PC-9 (cell line): ENCODE data around the gene PTPRD.

Experiments used
- EZH2 ChIP-seq: fragments of 200-600 bp; sonication (generic); IDR thresholded peaks from 2 replicates; pipeline ENCODE4 v1.8.0; 2017; ENCODE audit warnings: antibody characterized with exemption, low read depth
- TF ChIP-seq, protein P1 (sequence below): fragments of 200-600 bp; sonication (generic); conservative IDR thresholded peaks from 2 replicates; pipeline ENCODE4 v1.6.1; 2017; ENCODE audit warnings: mixed run types, antibody characterized with exemption, mild to moderate bottlenecking, moderate library complexity

GRCh38 chr9:8371686-8372085 lies 2241.1 kb downstream of the PTPRD start:
- no peak for TF ChIP-seq EZH2
- TF ChIP-seq, protein P1, sequence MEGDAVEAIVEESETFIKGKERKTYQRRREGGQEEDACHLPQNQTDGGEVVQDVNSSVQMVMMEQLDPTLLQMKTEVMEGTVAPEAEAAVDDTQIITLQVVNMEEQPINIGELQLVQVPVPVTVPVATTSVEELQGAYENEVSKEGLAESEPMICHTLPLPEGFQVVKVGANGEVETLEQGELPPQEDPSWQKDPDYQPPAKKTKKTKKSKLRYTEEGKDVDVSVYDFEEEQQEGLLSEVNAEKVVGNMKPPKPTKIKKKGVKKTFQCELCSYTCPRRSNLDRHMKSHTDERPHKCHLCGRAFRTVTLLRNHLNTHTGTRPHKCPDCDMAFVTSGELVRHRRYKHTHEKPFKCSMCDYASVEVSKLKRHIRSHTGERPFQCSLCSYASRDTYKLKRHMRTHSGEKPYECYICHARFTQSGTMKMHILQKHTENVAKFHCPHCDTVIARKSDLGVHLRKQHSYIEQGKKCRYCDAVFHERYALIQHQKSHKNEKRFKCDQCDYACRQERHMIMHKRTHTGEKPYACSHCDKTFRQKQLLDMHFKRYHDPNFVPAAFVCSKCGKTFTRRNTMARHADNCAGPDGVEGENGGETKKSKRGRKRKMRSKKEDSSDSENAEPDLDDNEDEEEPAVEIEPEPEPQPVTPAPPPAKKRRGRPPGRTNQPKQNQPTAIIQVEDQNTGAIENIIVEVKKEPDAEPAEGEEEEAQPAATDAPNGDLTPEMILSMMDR = no peak
